Measurements from ENCODE around the gene RIGI. TPM values are rescaled to one million over a fixed set of nuclear protein-coding genes. Genes with fewer than 3 reads are reported as not detected.

The RIGI gene
- total and polyA plus RNA-seq, 2 of the 4 experiments (the other 2 are of a cell fraction), result 4.8 to 13.6 TPM

DNA sequence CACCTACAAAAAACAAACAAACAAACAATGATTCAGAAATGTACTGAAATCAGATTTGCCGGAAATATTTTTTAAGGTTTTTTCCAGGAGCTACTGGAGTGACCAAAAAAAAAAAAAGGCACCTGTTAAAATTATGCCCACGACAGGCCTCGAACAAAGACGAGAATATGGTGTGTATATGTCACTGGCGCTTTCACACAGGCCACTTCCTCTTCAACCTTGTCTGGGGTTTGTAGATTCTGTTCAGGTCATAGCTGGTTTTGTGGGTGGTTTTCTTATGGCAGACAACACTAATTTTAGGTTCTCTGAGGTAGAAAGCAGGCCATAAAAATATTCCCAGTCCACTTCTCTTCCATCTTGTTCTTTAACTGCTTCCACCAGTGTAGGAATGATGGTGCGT is 40.0 kb upstream of the RIGI start:
- TF ChIP-seq RFX5 (IDR thresholded peaks at IDR 0.05; ENCODE audit: low read depth, low read length), result no peak
- TF ChIP-seq, protein P1, sequence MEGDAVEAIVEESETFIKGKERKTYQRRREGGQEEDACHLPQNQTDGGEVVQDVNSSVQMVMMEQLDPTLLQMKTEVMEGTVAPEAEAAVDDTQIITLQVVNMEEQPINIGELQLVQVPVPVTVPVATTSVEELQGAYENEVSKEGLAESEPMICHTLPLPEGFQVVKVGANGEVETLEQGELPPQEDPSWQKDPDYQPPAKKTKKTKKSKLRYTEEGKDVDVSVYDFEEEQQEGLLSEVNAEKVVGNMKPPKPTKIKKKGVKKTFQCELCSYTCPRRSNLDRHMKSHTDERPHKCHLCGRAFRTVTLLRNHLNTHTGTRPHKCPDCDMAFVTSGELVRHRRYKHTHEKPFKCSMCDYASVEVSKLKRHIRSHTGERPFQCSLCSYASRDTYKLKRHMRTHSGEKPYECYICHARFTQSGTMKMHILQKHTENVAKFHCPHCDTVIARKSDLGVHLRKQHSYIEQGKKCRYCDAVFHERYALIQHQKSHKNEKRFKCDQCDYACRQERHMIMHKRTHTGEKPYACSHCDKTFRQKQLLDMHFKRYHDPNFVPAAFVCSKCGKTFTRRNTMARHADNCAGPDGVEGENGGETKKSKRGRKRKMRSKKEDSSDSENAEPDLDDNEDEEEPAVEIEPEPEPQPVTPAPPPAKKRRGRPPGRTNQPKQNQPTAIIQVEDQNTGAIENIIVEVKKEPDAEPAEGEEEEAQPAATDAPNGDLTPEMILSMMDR (conservative IDR thresholded peaks at IDR 0.05; ENCODE audit: low read depth, low read length), result no peak
- TF ChIP-seq CHD1 (IDR thresholded peaks at IDR 0.05; ENCODE audit: low read depth, low read length), result no peak
- no peak for TF ChIP-seq NFE2L2 (IDR thresholded peaks at IDR 0.05; ENCODE audit: low read depth, low read length)
- TF ChIP-seq MXI1 (IDR thresholded peaks at IDR 0.05; ENCODE audit: borderline replicate concordance, low read depth, low read length), result no peak
- no peak for TF ChIP-seq BHLHE40 (IDR thresholded peaks at IDR 0.05; ENCODE audit: low read depth, low read length)
- TF ChIP-seq POLR2A (IDR thresholded peaks at IDR 0.05; ENCODE audit: low read depth, low read length), result no peak
- TF ChIP-seq RAD21 (IDR thresholded peaks at IDR 0.05; ENCODE audit: low read length), result no peak
- TF ChIP-seq, protein P2, sequence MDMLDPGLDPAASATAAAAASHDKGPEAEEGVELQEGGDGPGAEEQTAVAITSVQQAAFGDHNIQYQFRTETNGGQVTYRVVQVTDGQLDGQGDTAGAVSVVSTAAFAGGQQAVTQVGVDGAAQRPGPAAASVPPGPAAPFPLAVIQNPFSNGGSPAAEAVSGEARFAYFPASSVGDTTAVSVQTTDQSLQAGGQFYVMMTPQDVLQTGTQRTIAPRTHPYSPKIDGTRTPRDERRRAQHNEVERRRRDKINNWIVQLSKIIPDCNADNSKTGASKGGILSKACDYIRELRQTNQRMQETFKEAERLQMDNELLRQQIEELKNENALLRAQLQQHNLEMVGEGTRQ (IDR thresholded peaks at IDR 0.05; ENCODE audit: low read depth, low read length), result no peak
- no peak for TF ChIP-seq SMC3 (IDR thresholded peaks at IDR 0.05; ENCODE audit: low read depth, low read length)
- TF ChIP-seq, protein P3, sequence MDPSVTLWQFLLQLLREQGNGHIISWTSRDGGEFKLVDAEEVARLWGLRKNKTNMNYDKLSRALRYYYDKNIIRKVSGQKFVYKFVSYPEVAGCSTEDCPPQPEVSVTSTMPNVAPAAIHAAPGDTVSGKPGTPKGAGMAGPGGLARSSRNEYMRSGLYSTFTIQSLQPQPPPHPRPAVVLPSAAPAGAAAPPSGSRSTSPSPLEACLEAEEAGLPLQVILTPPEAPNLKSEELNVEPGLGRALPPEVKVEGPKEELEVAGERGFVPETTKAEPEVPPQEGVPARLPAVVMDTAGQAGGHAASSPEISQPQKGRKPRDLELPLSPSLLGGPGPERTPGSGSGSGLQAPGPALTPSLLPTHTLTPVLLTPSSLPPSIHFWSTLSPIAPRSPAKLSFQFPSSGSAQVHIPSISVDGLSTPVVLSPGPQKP (IDR thresholded peaks at IDR 0.05; ENCODE audit: borderline replicate concordance, low read depth, low read length), result no peak
- no peak for TF ChIP-seq FOS (IDR thresholded peaks at IDR 0.05; ENCODE audit: low read depth, low read length)
- TF ChIP-seq MAFK (IDR thresholded peaks at IDR 0.05; ENCODE audit: low read depth, low read length), result no peak
- TF ChIP-seq MAZ (IDR thresholded peaks at IDR 0.05; ENCODE audit: borderline replicate concordance, low read depth, low read length), result no peak
- no peak for TF ChIP-seq RCOR1 (IDR thresholded peaks at IDR 0.05; ENCODE audit: insufficient replicate concordance, low read length)
- no peak for TF ChIP-seq CEBPB (IDR thresholded peaks at IDR 0.05; ENCODE audit: low read depth, low read length)
- no peaks in the 10 kb centered on the region for H4K20me1 ChIP-seq (ENCODE audit: insufficient read depth, low read length)
- CTCF ChIA-PET, result no interaction called here
- H3K9me1 ChIP-seq (ENCODE audit: insufficient read depth, low read length), result no peaks in the 10 kb centered on the region
- in situ Hi-C loops (cut with MboI; ENCODE audit: low sequenced_read_pairs), result no loop called here
- ATAC-seq (ENCODE audit: low read depth), result no peak
- H2BK20ac ChIP-seq (ENCODE audit: low read depth, low read length), result no peak overlapping the region
- H2AFZ ChIP-seq (replicated peaks; ENCODE audit: low read length, poor library complexity), result no peak overlapping the region
- no peak overlapping the region for H4K8ac ChIP-seq (ENCODE audit: low read depth in 2 of 2, low read length in 2 of 2)
- H3K4ac ChIP-seq (ENCODE audit: low read depth, low read length), result no peak overlapping the region
- POLR2A ChIA-PET (ENCODE audit: unreplicated experiment), result interaction anchor here (0.6 kb wide), 1 partner anchor 59 kb away, joined by 4 read pairs; no protein-coding TSS in a partner anchor
- H4K5ac ChIP-seq (ENCODE audit: low read depth, low read length), result no peak overlapping the region
- BruUV-seq (replicated peaks), result no TSS peak
- peaks cover 31% of the 10 kb centered on the region for H3K36me3 ChIP-seq (ENCODE audit: control insufficient read depth, insufficient read depth, low read length)
- no peak overlapping the region for H3K27ac ChIP-seq (ENCODE audit: insufficient read depth, low read length)
- no peak for DNase-seq
- dilution Hi-C loops (cut with HindIII; ENCODE audit: low sequenced_read_pairs, unreplicated experiment), result loop anchor here (25.0 kb wide), 1 partner anchor 129 kb away; no protein-coding TSS in a partner anchor
- no peak overlapping the region for H3K4me3 ChIP-seq (ENCODE audit: insufficient read depth, low read depth, low read length)
- H2BK120ac ChIP-seq (ENCODE audit: low read depth, low read length), result no peak overlapping the region
- no peak overlapping the region for H3K23ac ChIP-seq (ENCODE audit: low read depth, low read length)
- no peak overlapping the region for H2BK5ac ChIP-seq (ENCODE audit: low read depth, low read length, poor library complexity, severe bottlenecking)
- H4K91ac ChIP-seq (ENCODE audit: insufficient read depth, low read depth, low read length), result no peak overlapping the region
- H3K18ac ChIP-seq (ENCODE audit: low read depth, low read length), result no peak overlapping the region
- H3K56ac ChIP-seq (ENCODE audit: extremely low read depth, insufficient read depth, low read length), result no peak overlapping the region
- H3K79me1 ChIP-seq (ENCODE audit: low read depth in 1 of 2, low read length in 2 of 2), result peaks cover 7 to 36% of the 10 kb centered on the region in 2 experiments
- no peak overlapping the region for H3K4me2 ChIP-seq (ENCODE audit: low read depth, low read length)
- intact Hi-C loops (cut with micrococcal nuclease), result no loop called here
- H3K9me3 ChIP-seq (ENCODE audit: control insufficient read depth, insufficient read depth, low read length), result no peaks in the 10 kb centered on the region
- no peak overlapping the region for H3K14ac ChIP-seq (replicated peaks; ENCODE audit: low read depth, low read length)
- no peak overlapping the region for H2AK9ac ChIP-seq (replicated peaks; ENCODE audit: low read depth, low read length, poor library complexity)
- no peak overlapping the region for H3K9ac ChIP-seq (ENCODE audit: low read depth, low read length)
- H2AK5ac ChIP-seq (ENCODE audit: low read depth, low read length), result no peak overlapping the region
- H3K27me3 ChIP-seq (ENCODE audit: control insufficient read depth, insufficient read depth, low read length), result no peaks in the 10 kb centered on the region
- no peak overlapping the region for H2BK15ac ChIP-seq (ENCODE audit: low read depth, low read length)
- WGBS, 2 experiments (ENCODE audit: extremely low coverage in 2 of 2, insufficient read length in 1 of 2), result no CpG with 5 or more reads among the region's 6 CpGs
- no peaks in the 10 kb centered on the region for H3K4me1 ChIP-seq (ENCODE audit: control insufficient read depth, insufficient read depth, low read length)
